GM23338 (cell line): ENCODE measurements around the gene ISX. TPM values are rescaled to one million over a fixed set of nuclear protein-coding genes. Genes with fewer than 3 reads are reported as not detected.

Experiments used
- ATAC-seq: fragments of 200-7000 bp; cut with Tn5 transposase; 3 replicates; pipeline ENCODE4 v1.9.1; 2020
- DNase-seq: peaks from one replicate; pipeline ENCODE4 v3.0.0-alpha.2; 2015; ENCODE audit warnings: low spot score
- H2AFZ ChIP-seq: fragments of 200-600 bp; sonication (generic); 2 replicates; pipeline ENCODE4 v1.8.0; 2016; ENCODE audit warnings: antibody characterized with exemption, mild to moderate bottlenecking, moderate library complexity
- H3F3A ChIP-seq: fragments of 200-600 bp; sonication (generic); replicated peaks from 2 replicates; pipeline ENCODE4 v1.8.0; 2017; ENCODE audit warnings: antibody characterized with exemption, mixed run types, low read depth
- H3K27ac ChIP-seq: fragments of 200-600 bp; sonication (generic); 2 replicates; pipeline ENCODE4 v1.6.1; 2016; ENCODE audit warnings: low read depth
- H3K27me3 ChIP-seq: fragments of 200-600 bp; sonication (generic); 2 replicates; pipeline ENCODE4 v1.8.0; 2016; ENCODE audit warnings: mild to moderate bottlenecking, mixed run types, moderate library complexity; ENCODE audit not compliant: insufficient read depth
- H3K36me3 ChIP-seq: fragments of 200-600 bp; sonication (generic); 2 replicates; pipeline ENCODE4 v1.8.0; 2016; ENCODE audit warnings: mild to moderate bottlenecking; ENCODE audit not compliant: insufficient read depth
- H3K4me1 ChIP-seq: fragments of 200-600 bp; sonication (generic); 2 replicates; pipeline ENCODE4 v1.8.0; 2016; ENCODE audit warnings: mild to moderate bottlenecking, moderate library complexity; ENCODE audit not compliant: insufficient read depth
- H3K4me2 ChIP-seq: fragments of 200-600 bp; sonication (generic); 2 replicates; pipeline ENCODE4 v1.7.1; 2017; ENCODE audit warnings: mixed run types
- H3K4me3 ChIP-seq: fragments of 200-600 bp; sonication (generic); 2 replicates; pipeline ENCODE4 v1.6.1; 2016; ENCODE audit warnings: mixed run types
- H3K79me2 ChIP-seq: fragments of 200-600 bp; sonication (generic); replicated peaks from 2 replicates; pipeline ENCODE4 v1.8.0; 2017; ENCODE audit warnings: mild to moderate bottlenecking; ENCODE audit not compliant: insufficient read depth
- H3K9me2 ChIP-seq: fragments of 200-600 bp; sonication (generic); 2 replicates; pipeline ENCODE4 v1.8.0; 2017; ENCODE audit not compliant: insufficient read depth
- H4K20me1 ChIP-seq: fragments of 200-600 bp; sonication (generic); replicated peaks from 2 replicates; pipeline ENCODE4 v1.8.0; 2017; ENCODE audit warnings: mild to moderate bottlenecking; ENCODE audit not compliant: insufficient read depth
- H3K27ac Mint-ChIP-seq: 2 replicates; pipeline ENCODE4 v1.8.0; 2020; ENCODE audit warnings: inconsistent platforms, mild to moderate bottlenecking, moderate library complexity, mixed read lengths
- H3K27me3 Mint-ChIP-seq: 3 replicates; pipeline ENCODE4 v1.8.0; 2022; ENCODE audit warnings: low read depth, mild to moderate bottlenecking, moderate library complexity, mixed read lengths, inconsistent platforms; ENCODE audit not compliant: insufficient read depth, poor library complexity
- H3K36me3 Mint-ChIP-seq: 3 replicates; pipeline ENCODE4 v1.8.0; 2021; ENCODE audit warnings: low read depth, mild to moderate bottlenecking, inconsistent platforms, moderate library complexity, mixed read lengths
- H3K4me1 Mint-ChIP-seq: 3 replicates; pipeline ENCODE4 v1.8.0; 2020; ENCODE audit warnings: mild to moderate bottlenecking, inconsistent platforms, mixed read lengths
- H3K4me3 Mint-ChIP-seq: 3 replicates; pipeline ENCODE4 v1.8.0; 2021; ENCODE audit warnings: moderate library complexity, mild to moderate bottlenecking, inconsistent platforms, mixed read lengths
- H3K9me3 Mint-ChIP-seq: 3 replicates; pipeline ENCODE4 v1.8.0; 2020; ENCODE audit warnings: moderate library complexity, mild to moderate bottlenecking, inconsistent platforms, mixed read lengths
- CREB1 ChIP-seq: fragments of 250-450 bp; sonication (Bioruptor Pico); IDR thresholded peaks from 2 replicates; pipeline ENCODE4 v1.5.0; 2020; ENCODE audit warnings: low read depth, mild to moderate bottlenecking, moderate library complexity
- EZH2 ChIP-seq: fragments of 200-600 bp; sonication (generic); IDR thresholded peaks from one replicate; pipeline ENCODE4 v1.8.0; 2017; ENCODE audit warnings: antibody characterized with exemption, mild to moderate bottlenecking, low read depth; ENCODE audit not compliant: unreplicated experiment
- EZH2phosphoT487 ChIP-seq: fragments of 200-600 bp; sonication (generic); IDR thresholded peaks from one replicate; pipeline ENCODE4 v1.8.1; 2018; ENCODE audit warnings: antibody characterized with exemption; ENCODE audit not compliant: unreplicated experiment
- JUNB ChIP-seq: IDR thresholded peaks from one replicate; pipeline ENCODE4 v1.6.1; 2016; ENCODE audit warnings: antibody characterized with exemption; ENCODE audit not compliant: unreplicated experiment
- NANOG ChIP-seq: IDR thresholded peaks from 2 replicates; pipeline ENCODE4 v1.6.1; 2016; ENCODE audit warnings: antibody characterized with exemption, borderline replicate concordance
- POLR2AphosphoS5 ChIP-seq: IDR thresholded peaks from 2 replicates; pipeline ENCODE4 v1.6.1; 2016; ENCODE audit warnings: antibody characterized with exemption, low read depth
- STAT1 ChIP-seq: IDR thresholded peaks from one replicate; pipeline ENCODE4 v1.6.1; 2016; ENCODE audit warnings: antibody characterized with exemption; ENCODE audit not compliant: unreplicated experiment
- ZNF114 ChIP-seq: fragments of 250-450 bp; sonication (Bioruptor Pico); IDR thresholded peaks from 2 replicates; pipeline ENCODE4 v1.5.0; 2020; ENCODE audit warnings: mild to moderate bottlenecking, moderate library complexity
- ZNF331 ChIP-seq: fragments of 250-450 bp; sonication (Bioruptor Pico); IDR thresholded peaks from 2 replicates; pipeline ENCODE4 v1.5.0; 2020; ENCODE audit warnings: low read depth, mild to moderate bottlenecking, moderate library complexity
- polyA plus RNA-seq: library from polyadenylated mRNA; unstranded; fragments of >200 nt; fragmentation: Nextera tagmentation; extraction: Ambion mirVana; gene quantifications from 2 replicates; pipeline ENCODE4 v1.2.1, GENCODE V29; 2016
- total RNA-seq: library from RNA; depleted of rRNA; stranded (reverse); fragments of >200 nt; shearing (Covaris generic); gene quantifications from 2 replicates; pipeline ENCODE4 v1.2.3, GENCODE V29; 2014
- TF ChIP-seq, protein P1 (sequence below): IDR thresholded peaks from 2 replicates; pipeline ENCODE4 v1.6.1; 2016; ENCODE audit warnings: antibody characterized with exemption
- TF ChIP-seq, protein P2 (sequence below): IDR thresholded peaks from one replicate; pipeline ENCODE4 v1.6.1; 2018; ENCODE audit warnings: antibody characterized with exemption; ENCODE audit not compliant: unreplicated experiment
- TF ChIP-seq, protein P3 (sequence below), 2 experiments: fragments of 200-600 bp in 1 of 2; sonication (generic) in 1 of 2; conservative IDR thresholded peaks; 2 replicates each; pipeline versions ENCODE4 v1.5.1 to v1.6.1; 2016 to 2017; ENCODE audit warnings: antibody characterized with exemption in 2 of 2, low read depth in 2 of 2, mild to moderate bottlenecking in 2 of 2, moderate library complexity in 1 of 2
- TF ChIP-seq, protein P4 (sequence below): fragments of 250-450 bp; sonication (Bioruptor Pico); IDR thresholded peaks from 2 replicates; pipeline ENCODE4 v1.5.0; 2020; ENCODE audit warnings: mild to moderate bottlenecking, moderate library complexity

The ISX gene
- total and polyA plus RNA-seq, 2 experiments from 2014 or later: not detected

DNA sequence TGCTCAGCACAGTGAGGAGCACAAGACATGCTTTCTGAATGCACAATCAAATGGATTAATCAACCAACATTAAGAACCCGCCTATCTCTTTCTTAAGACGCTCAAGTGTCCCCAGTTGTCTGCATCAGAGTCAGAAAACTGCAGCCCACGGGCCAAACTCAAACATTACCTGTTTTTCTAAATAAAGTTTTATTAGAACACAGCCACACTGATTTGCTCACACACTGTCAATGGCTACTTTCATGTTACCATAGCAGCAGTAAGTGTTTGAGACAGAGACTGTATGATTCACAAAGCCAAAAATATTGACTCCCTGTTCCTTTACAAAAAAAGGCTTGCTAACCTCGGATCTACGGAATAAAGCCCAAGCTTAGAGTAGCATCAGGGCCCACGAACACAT, 49.0 kb upstream of the ISX start:
- Histone ChIP-seq H3K4me3 (no peak overlapping the region), H3K9me2 (peaks cover 3% of the 10 kb centered on the region; the same call in 1 of the 2 replicates), H4K20me1 (no peaks in the 10 kb centered on the region), H3K27me3 (no peaks in the 10 kb centered on the region), H3F3A (no peaks in the 10 kb centered on the region), H3K79me2 (no peaks in the 10 kb centered on the region), H3K4me2 (no peak overlapping the region), H3K36me3 (no peaks in the 10 kb centered on the region), H3K4me1 (no peaks in the 10 kb centered on the region), H2AFZ (no peak overlapping the region), H3K27ac (no peak overlapping the region)
- Mint-ChIP-seq H3K4me1 (no peaks in the 10 kb centered on the region), H3K4me3 (no peak overlapping the region), H3K27me3 (peaks cover 1% of the 10 kb centered on the region), H3K27ac (no peak overlapping the region), H3K9me3 (peaks cover 65% of the 10 kb centered on the region), H3K36me3 (no peaks in the 10 kb centered on the region)
- DNase-seq (no peak), ATAC-seq (no peak)
- TF ChIP-seq EZH2 (no peak), POLR2AphosphoS5 (no peak), ZNF114 (CRISPR knock-in tag) (no peak), JUNB (no peak), STAT1 (no peak), NANOG (no peak), EZH2phosphoT487 (no peak), CREB1 (no peak), ZNF331 (CRISPR knock-in tag) (no peak)
- TF ChIP-seq, protein P1, sequence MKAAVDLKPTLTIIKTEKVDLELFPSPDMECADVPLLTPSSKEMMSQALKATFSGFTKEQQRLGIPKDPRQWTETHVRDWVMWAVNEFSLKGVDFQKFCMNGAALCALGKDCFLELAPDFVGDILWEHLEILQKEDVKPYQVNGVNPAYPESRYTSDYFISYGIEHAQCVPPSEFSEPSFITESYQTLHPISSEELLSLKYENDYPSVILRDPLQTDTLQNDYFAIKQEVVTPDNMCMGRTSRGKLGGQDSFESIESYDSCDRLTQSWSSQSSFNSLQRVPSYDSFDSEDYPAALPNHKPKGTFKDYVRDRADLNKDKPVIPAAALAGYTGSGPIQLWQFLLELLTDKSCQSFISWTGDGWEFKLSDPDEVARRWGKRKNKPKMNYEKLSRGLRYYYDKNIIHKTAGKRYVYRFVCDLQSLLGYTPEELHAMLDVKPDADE: no peak
- TF ChIP-seq, protein P2, sequence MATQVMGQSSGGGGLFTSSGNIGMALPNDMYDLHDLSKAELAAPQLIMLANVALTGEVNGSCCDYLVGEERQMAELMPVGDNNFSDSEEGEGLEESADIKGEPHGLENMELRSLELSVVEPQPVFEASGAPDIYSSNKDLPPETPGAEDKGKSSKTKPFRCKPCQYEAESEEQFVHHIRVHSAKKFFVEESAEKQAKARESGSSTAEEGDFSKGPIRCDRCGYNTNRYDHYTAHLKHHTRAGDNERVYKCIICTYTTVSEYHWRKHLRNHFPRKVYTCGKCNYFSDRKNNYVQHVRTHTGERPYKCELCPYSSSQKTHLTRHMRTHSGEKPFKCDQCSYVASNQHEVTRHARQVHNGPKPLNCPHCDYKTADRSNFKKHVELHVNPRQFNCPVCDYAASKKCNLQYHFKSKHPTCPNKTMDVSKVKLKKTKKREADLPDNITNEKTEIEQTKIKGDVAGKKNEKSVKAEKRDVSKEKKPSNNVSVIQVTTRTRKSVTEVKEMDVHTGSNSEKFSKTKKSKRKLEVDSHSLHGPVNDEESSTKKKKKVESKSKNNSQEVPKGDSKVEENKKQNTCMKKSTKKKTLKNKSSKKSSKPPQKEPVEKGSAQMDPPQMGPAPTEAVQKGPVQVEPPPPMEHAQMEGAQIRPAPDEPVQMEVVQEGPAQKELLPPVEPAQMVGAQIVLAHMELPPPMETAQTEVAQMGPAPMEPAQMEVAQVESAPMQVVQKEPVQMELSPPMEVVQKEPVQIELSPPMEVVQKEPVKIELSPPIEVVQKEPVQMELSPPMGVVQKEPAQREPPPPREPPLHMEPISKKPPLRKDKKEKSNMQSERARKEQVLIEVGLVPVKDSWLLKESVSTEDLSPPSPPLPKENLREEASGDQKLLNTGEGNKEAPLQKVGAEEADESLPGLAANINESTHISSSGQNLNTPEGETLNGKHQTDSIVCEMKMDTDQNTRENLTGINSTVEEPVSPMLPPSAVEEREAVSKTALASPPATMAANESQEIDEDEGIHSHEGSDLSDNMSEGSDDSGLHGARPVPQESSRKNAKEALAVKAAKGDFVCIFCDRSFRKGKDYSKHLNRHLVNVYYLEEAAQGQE: no peak
- TF ChIP-seq, protein P3, sequence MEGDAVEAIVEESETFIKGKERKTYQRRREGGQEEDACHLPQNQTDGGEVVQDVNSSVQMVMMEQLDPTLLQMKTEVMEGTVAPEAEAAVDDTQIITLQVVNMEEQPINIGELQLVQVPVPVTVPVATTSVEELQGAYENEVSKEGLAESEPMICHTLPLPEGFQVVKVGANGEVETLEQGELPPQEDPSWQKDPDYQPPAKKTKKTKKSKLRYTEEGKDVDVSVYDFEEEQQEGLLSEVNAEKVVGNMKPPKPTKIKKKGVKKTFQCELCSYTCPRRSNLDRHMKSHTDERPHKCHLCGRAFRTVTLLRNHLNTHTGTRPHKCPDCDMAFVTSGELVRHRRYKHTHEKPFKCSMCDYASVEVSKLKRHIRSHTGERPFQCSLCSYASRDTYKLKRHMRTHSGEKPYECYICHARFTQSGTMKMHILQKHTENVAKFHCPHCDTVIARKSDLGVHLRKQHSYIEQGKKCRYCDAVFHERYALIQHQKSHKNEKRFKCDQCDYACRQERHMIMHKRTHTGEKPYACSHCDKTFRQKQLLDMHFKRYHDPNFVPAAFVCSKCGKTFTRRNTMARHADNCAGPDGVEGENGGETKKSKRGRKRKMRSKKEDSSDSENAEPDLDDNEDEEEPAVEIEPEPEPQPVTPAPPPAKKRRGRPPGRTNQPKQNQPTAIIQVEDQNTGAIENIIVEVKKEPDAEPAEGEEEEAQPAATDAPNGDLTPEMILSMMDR (conservative IDR thresholded peaks at IDR 0.05; ENCODE audit: low read depth in 2 of 2): no peak
- TF ChIP-seq, protein P4, sequence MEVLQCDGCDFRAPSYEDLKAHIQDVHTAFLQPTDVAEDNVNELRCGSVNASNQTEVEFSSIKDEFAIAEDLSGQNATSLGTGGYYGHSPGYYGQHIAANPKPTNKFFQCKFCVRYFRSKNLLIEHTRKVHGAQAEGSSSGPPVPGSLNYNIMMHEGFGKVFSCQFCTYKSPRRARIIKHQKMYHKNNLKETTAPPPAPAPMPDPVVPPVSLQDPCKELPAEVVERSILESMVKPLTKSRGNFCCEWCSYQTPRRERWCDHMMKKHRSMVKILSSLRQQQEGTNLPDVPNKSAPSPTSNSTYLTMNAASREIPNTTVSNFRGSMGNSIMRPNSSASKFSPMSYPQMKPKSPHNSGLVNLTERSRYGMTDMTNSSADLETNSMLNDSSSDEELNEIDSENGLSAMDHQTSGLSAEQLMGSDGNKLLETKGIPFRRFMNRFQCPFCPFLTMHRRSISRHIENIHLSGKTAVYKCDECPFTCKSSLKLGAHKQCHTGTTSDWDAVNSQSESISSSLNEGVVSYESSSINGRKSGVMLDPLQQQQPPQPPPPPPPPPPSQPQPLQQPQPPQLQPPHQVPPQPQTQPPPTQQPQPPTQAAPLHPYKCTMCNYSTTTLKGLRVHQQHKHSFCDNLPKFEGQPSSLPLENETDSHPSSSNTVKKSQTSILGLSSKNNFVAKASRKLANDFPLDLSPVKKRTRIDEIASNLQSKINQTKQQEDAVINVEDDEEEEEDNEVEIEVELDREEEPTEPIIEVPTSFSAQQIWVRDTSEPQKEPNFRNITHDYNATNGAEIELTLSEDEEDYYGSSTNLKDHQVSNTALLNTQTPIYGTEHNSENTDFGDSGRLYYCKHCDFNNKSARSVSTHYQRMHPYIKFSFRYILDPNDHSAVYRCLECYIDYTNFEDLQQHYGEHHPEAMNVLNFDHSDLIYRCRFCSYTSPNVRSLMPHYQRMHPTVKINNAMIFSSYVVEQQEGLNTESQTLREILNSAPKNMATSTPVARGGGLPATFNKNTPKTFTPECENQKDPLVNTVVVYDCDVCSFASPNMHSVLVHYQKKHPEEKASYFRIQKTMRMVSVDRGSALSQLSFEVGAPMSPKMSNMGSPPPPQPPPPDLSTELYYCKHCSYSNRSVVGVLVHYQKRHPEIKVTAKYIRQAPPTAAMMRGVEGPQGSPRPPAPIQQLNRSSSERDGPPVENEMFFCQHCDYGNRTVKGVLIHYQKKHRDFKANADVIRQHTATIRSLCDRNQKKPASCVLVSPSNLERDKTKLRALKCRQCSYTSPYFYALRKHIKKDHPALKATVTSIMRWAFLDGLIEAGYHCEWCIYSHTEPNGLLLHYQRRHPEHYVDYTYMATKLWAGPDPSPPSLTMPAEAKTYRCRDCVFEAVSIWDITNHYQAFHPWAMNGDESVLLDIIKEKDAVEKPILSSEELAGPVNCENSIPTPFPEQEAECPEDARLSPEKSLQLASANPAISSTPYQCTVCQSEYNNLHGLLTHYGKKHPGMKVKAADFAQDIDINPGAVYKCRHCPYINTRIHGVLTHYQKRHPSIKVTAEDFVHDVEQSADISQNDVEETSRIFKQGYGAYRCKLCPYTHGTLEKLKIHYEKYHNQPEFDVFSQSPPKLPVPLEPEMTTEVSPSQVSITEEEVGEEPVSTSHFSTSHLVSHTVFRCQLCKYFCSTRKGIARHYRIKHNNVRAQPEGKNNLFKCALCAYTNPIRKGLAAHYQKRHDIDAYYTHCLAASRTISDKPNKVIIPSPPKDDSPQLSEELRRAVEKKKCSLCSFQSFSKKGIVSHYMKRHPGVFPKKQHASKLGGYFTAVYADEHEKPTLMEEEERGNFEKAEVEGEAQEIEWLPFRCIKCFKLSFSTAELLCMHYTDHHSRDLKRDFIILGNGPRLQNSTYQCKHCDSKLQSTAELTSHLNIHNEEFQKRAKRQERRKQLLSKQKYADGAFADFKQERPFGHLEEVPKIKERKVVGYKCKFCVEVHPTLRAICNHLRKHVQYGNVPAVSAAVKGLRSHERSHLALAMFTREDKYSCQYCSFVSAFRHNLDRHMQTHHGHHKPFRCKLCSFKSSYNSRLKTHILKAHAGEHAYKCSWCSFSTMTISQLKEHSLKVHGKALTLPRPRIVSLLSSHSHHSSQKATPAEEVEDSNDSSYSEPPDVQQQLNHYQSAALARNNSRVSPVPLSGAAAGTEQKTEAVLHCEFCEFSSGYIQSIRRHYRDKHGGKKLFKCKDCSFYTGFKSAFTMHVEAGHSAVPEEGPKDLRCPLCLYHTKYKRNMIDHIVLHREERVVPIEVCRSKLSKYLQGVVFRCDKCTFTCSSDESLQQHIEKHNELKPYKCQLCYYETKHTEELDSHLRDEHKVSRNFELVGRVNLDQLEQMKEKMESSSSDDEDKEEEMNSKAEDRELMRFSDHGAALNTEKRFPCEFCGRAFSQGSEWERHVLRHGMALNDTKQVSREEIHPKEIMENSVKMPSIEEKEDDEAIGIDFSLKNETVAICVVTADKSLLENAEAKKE (CRISPR knock-in tag): no peak
